KMS-11 (cell line): ENCODE data around the gene NIPBL.

Experiments used
- H2AFZ ChIP-seq: fragments of 200-600 bp; sonication (generic); 2 replicates; pipeline ENCODE4 v1.6.1; 2016; ENCODE audit warnings: antibody characterized with exemption, mixed run types, low read depth
- H3K27ac ChIP-seq: fragments of 200-600 bp; sonication (generic); 2 replicates; pipeline ENCODE4 v1.6.1; 2016; ENCODE audit warnings: mild to moderate bottlenecking, mixed run types
- H3K27me3 ChIP-seq: fragments of 200-600 bp; sonication (generic); 2 replicates; pipeline ENCODE4 v1.6.1; 2017; ENCODE audit warnings: mild to moderate bottlenecking, low read depth, mixed run types, moderate library complexity; ENCODE audit not compliant: insufficient read depth
- H3K36me3 ChIP-seq: fragments of 200-600 bp; sonication (generic); 2 replicates; pipeline ENCODE4 v1.6.1; 2017; ENCODE audit warnings: mild to moderate bottlenecking, mixed run types; ENCODE audit not compliant: insufficient read depth
- H3K4me1 ChIP-seq: fragments of 200-600 bp; sonication (generic); 2 replicates; pipeline ENCODE4 v1.6.1; 2016; ENCODE audit warnings: mild to moderate bottlenecking, low read depth, mixed run types; ENCODE audit not compliant: poor library complexity, severe bottlenecking
- H3K4me2 ChIP-seq: fragments of 200-600 bp; sonication (generic); 2 replicates; pipeline ENCODE4 v1.7.0; 2016; ENCODE audit warnings: mild to moderate bottlenecking, mixed run types
- H3K4me3 ChIP-seq: fragments of 200-600 bp; sonication (generic); IDR thresholded peaks from 2 replicates; pipeline ENCODE4 v1.6.1; 2017; ENCODE audit warnings: low read depth, low read length, mixed read lengths; ENCODE audit not compliant: insufficient read depth
- H3K79me2 ChIP-seq: fragments of 200-600 bp; sonication (generic); 2 replicates; pipeline ENCODE4 v1.6.1; 2016; ENCODE audit warnings: low read depth, mixed run types; ENCODE audit not compliant: insufficient read depth
- H3K9ac ChIP-seq: fragments of 200-600 bp; sonication (generic); 2 replicates; pipeline ENCODE4 v1.6.1; 2016; ENCODE audit warnings: mild to moderate bottlenecking, mixed run types
- H4K20me1 ChIP-seq: fragments of 200-600 bp; sonication (generic); 2 replicates; pipeline ENCODE4 v1.6.1; 2016; ENCODE audit warnings: mild to moderate bottlenecking, mixed run types; ENCODE audit not compliant: insufficient read depth
- CTCF ChIP-seq: fragments of 200-600 bp; sonication (generic); conservative IDR thresholded peaks from 2 replicates; pipeline ENCODE4 v1.6.1; 2017; ENCODE audit warnings: low read depth, mild to moderate bottlenecking, antibody characterized with exemption, low read length, moderate library complexity, mixed read lengths

Gene NIPBL

GRCh38 chr5:36901856-36902255, 25.3 kb downstream of the NIPBL start:
- Histone ChIP-seq H3K4me3 (no peak overlapping the region), H3K27me3 (no peaks in the 10 kb centered on the region), H3K36me3 (no peaks in the 10 kb centered on the region), H3K4me2 (no peak overlapping the region), H3K9ac (no peak overlapping the region), H3K27ac (no peak overlapping the region), H2AFZ (no peak overlapping the region), H3K4me1 (peaks cover 10% of the 10 kb centered on the region), H3K79me2 (peaks cover 93% of the 10 kb centered on the region), H4K20me1 (peaks cover 5% of the 10 kb centered on the region; the same call in 1 of the 2 replicates)
- TF ChIP-seq CTCF = no peak

GRCh38 chr5:36902353-36902752, 25.8 kb downstream of the NIPBL start:
- Histone ChIP-seq H3K4me1 (peaks cover 15% of the 10 kb centered on the region), H3K4me2 (no peak overlapping the region), H3K4me3 (no peak overlapping the region), H3K9ac (no peak overlapping the region), H3K36me3 (no peaks in the 10 kb centered on the region), H3K79me2 (peaks cover 93% of the 10 kb centered on the region), H3K27me3 (no peaks in the 10 kb centered on the region), H3K27ac (no peak overlapping the region), H4K20me1 (peaks cover 5% of the 10 kb centered on the region; the same call in 1 of the 2 replicates), H2AFZ (no peak overlapping the region)
- no peak for TF ChIP-seq CTCF

GRCh38 chr5:36904677-36905076, 28.1 kb downstream of the NIPBL start:
- Histone ChIP-seq H2AFZ (no peak overlapping the region), H3K27me3 (no peaks in the 10 kb centered on the region), H3K79me2 (peaks cover 92% of the 10 kb centered on the region), H3K27ac (no peak overlapping the region), H3K4me3 (no peak overlapping the region), H3K4me2 (no peak overlapping the region), H4K20me1 (peaks cover 12% of the 10 kb centered on the region), H3K4me1 (peaks cover 38% of the 10 kb centered on the region), H3K36me3 (no peaks in the 10 kb centered on the region), H3K9ac (no peak overlapping the region)
- no peak for TF ChIP-seq CTCF

- peak overlapping the region; percentile 80 for H3K4me2 ChIP-seq
- H3K9ac ChIP-seq = peak overlapping the region; percentile 2; the same call in 1 of the 2 replicates
- H3K27ac ChIP-seq = peak overlapping the region; percentile 47; the same call in 1 of the 2 replicates
- H3K36me3 ChIP-seq = no peaks in the 10 kb centered on the region
- H2AFZ ChIP-seq = no peak overlapping the region
- peaks cover 15% of the 10 kb centered on the region; the same call in 1 of the 2 replicates for H4K20me1 ChIP-seq
- H3K27me3 ChIP-seq = no peaks in the 10 kb centered on the region
- peaks cover 32% of the 10 kb centered on the region for H3K4me1 ChIP-seq
- peaks cover 86% of the 10 kb centered on the region for H3K79me2 ChIP-seq
- H3K4me3 ChIP-seq = no peak overlapping the region
- no peak for TF ChIP-seq CTCF
Observed at GRCh38 chr5:36908544-36909260, 32.1 kb downstream of the NIPBL start.
